DMS153 treated with DMSO at 0.1 percent for 48 hours (cell line): ENCODE results near the gene GPER1.
"Not testable (repeated sequence)": the region's sequence is repeated elsewhere in the genome, so short reads cannot be mapped to it uniquely, and the experiment has no call there.

Experiments
- DNase-seq: peaks from one replicate; lab custom pipeline; 2025; ENCODE audit not compliant: unreplicated experiment; lab: John Stamatoyannopoulos, UW

The GPER1 gene

DNA sequence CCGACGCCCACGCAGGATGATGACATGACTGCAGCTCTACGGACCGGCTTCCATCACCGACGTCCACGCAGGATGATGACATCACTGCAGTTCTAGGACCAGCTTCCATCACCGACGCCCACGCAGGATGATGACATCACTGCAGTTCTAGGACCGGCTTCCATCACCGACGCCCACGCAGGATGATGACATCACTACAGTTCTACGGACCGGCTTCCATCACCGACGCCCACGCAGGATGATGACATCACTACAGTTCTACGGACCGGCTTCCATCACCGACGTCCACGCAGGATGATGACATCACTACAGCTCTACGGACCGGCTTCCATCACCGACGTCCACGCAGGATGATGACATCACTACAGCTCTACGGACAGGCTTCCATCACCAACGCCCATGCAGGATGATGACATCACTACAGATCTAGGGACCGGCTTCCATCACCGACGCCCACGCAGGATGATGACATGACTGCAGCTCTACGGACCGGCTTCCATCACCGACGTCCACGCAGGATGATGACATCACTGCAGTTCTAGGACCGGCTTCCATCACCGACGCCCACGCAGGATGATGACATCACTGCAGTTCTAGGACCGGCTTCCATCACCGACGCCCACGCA lies 28.6 kb downstream of the GPER1 start:
- not testable (repeated sequence) for DNase-seq

- no peak for DNase-seq
These were observed 29.5 kb downstream of the GPER1 start for GRCh38 chr7:1117321-1117928.

GRCh38 chr7:1119201-1119600 lies 31.3 kb downstream of the GPER1 start:
- DNase-seq, result no peak

- no peak for DNase-seq
These were observed 32.9 kb downstream of the GPER1 start for GRCh38 chr7:1120791-1121190.

DNA sequence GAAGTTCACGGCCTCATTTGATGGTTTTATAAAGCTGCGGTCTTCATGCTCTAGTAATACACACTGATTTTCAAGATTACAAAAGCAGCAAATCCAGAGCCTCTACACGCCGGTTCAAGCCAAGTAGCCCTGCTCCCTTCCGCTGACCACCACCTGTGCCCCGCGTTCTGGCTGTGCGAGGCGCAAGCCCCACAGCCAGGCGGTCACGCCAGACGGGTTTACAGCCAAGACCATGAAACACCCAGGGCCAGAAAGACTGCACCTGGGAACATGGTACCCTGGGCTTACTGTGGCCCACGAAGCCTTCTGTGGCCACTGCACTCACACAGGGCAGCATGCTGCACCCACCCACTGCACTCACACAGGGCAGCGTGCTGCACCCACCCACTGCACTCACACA lies 33.6 kb downstream of the GPER1 start:
- no peak for DNase-seq

DNA sequence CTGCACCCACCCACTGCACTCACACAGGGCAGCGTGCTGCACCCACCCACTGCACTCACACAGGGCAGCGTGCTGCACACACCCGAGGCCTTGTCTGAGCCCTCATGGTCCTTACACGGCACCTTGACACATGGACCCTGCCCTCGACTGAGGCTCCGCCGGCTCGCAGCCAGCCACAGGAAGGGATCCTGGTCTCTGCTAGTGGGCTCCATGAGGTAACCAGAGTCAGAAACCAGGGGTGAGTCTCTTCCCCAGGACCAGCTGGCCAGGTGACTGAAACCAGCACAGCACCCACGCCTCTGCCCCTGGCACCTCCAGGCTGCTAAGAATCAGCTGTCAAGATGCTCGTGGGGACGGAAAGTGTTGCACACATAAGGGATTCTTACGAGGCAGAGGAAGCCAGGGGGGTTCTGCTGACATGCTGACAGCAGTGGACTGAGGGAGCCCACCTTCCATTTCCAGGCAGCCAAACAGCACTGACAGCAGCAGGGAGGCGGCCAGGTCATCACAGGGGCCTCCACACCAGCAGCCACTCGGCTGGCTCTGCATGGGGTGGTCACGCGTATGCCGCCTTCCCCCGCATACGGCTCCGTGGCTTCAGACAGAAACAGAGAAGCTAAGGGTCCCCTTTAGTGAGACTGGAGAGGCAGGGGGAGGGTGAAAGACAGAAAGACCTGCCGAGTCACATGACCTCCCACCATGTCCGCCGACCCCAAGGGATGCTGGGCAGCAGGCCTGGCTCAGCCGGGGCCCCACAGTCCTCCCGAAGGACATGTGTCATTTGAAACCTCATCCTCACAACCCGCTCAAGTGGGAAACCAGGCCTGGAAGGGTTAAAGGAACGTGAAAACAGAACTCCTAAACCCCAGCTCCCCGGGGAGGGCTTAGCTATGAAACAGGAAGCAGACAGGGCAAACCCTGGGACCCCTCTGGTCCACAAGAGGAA lies 34.2 kb downstream of the GPER1 start:
- DNase-seq, result no peak

GRCh38 chr7:1122832-1123501 lies 35.1 kb downstream of the GPER1 start:
- DNase-seq, result no peak

DNA sequence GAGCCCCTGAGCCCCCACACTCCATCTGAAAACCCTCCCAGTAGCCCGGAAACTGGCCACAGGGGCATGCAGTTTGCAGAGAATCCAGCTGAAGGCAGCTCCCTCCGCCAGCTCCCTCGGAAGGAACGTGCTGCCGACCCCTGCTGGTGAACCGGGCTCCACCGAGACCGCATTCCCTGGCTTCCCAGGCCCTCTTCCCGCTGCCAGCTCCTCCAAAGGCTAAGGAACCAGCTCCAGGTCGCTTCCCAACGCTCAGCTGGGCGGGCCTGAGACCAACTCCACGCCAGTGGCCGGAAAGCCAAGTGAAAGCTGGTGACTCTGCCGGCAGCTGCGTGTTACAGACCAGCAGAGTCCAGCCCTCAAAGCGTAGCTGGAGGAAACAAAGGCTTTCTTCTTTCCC lies 35.8 kb downstream of the GPER1 start:
- DNase-seq, result no peak

GRCh38 chr7:1124164-1124563 lies 36.3 kb downstream of the GPER1 start:
- DNase-seq, result no peak

DNA sequence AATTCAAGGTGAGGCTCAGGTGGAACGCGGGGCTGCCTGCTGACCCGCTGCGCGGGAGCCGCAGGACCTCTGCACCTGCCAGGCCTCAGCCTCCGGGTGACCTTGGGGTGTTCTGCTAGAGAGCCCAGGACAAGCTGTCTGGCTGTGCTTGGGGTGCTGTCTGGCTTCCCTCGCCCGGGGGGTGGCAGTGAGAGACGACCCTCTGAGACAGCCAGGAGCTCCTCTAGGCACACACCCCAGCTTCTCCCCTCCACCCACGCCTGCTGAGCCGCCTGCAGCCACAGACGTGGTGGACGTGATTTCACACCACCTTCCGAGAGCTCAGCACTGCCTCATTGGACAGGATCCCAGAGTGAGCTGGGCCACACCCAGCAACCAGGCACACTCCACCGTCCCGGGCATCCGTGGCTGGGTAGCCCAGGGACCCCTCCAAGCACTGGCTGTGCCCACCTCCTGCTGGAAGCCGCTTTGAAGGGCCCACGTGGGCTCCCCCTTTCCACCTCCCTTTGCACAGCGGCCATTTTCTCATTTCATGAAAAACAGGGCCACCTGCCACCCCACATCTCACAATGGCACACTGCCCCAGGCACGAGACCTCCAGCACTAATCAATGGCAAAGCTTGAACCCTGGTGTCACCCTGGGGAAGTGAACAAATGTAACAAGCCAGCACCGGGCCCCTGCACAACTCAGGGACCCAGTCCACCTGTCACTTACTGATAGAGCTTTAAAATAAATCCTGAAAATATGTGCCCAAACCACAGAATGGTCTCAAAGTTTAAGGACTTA lies 37.1 kb downstream of the GPER1 start:
- DNase-seq, result no peak

DNA sequence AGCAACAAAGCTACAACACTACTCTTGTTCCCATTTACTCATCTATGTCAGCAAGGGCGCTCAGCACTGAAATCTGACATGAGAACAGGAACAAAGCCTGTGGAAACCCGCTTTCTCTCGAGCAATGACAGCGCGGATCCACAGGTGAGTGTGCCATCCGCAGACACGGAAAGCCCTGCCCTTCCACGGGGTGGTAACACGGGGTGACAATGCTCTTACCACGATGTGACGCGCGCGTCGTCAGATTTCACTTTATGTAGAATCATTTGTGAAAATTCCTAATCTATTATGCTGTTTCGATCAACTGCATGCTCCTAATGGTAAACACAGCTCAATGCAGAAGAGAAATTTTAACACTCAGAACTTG lies 37.7 kb downstream of the GPER1 start:
- DNase-seq, result no peak

DNA sequence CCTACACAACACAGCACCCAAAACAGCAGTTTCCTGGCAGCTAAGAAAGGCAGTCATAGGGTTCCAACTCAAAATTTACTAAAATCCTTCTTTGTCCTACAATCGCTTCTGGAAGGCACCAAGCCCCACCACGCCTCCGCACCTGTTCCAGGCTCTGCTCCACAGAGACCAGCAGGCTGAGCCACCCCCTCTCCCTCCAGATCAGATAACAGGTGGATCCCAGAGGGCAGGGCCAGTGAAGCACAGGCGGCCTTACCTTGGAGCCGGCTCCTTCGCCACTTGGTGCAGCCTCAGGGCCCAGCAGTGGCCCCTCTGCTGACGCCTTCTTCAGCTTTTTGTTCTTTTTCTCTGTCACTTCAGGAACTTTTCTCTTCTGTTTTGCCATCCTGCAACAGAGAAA lies 39.1 kb downstream of the GPER1 start:
- no peak for DNase-seq

DNA sequence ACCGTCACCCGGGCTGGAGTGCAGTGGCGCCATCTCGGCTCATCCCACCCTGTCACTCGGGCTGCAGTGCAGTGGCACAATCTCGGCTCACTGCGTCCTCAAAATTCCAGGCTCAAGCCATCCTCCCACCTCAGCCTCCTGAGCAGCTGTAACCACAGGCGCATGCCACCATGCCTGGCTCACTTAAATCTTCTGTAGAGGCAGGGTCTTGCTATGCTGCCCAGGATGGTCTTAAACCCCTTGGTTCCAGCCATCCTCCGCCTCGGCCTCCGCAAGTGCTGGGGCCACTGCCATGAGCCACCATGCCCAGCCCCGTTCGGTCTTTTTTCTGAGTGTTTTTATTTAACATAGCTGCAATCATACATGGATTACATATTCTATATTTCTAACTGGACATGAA lies 41.5 kb downstream of the GPER1 start:
- DNase-seq, result no peak

DNA sequence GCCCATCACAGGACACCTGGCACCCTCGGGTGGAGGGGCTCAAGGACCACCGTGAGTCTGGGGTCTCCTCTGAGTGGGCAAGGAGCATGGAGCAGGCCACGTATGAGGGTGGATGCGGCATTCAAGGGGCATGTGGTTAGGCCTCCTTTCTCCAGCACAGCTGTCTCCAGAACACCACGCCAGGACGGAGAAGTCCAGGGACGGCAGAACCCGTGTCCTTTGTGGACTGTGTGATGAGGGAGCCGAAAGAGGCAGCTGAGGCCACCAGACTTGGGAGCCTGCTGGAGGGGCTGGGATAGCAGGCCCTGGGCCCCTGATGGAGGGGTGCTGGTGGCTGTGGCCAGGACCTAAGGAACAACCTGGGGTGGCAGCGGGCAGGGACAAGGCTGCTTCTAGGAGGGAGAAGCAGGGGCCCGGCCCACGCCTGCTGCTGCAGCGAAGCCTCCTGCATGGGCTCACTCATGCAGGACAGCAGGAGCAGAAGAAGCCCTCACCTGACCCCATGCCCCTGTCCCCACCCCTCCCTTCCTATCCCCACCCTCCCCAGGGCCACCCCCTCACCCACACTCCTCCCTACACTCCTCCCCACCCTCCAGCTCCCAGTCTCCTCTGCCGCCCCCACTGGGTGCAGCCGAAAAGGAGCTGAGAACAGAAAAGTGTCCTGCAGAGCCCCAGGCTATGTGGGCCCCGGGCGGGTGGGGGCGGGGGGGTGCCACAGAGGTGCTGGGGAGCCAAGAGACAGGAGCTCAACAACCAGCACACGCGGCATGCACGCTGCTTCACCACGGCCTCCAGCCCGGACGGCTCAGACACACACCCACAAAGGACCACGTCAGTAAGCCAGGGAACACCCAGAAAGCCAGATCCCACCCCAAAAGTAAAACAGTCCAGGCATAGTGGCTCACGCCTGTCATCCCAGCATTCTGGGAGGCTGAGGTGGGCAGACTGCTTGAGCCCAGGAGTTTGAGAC lies 42.4 kb downstream of the GPER1 start:
- no peak for DNase-seq

DNA sequence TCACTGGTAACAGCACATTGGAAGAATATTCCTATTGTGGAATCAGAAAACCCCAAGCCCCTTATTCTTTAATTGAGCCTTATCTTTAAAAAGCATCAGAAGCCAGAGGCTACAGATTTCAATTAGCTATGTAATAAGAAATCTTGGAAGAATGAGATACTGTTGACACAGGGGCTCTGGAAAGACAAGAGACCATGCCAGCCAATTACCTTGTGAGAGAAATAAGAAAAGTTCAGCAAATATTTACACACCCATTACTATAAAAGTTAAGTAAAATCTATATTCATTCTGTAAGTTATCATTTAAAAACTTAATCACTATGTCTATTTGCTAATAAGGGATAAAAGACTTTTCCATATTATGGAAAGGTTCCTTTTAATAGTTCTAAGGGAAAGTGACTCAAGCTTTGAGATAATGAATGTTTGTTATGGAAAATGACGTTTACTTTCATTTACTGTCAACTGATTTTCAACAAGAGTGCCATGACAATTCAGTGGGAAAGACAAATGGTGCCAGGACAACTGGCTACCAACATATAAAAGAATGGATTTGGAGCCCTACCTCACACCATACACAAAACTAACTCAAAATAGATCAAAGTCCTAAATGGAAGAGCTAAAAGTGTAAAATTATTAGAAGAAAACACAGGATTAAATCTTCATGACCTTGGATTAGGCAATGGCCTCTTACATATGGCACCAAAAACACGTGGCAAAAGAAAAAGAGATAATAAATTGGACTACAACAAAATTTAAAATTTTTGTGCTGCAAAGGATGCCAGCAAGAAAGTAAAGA lies 43.8 kb downstream of the GPER1 start:
- DNase-seq, result no peak

- DNase-seq, result no peak
These were observed 47.0 kb downstream of the GPER1 start for GRCh38 chr7:1134951-1135350.

GRCh38 chr7:1136841-1137516 lies 49.1 kb downstream of the GPER1 start:
- DNase-seq, result no peak

GRCh38 chr7:1137517-1138167 lies 49.7 kb downstream of the GPER1 start:
- DNase-seq, result no peak
